Measurements from ENCODE around the gene KLHL33. TPM values are rescaled to one million over a fixed set of nuclear protein-coding genes. Genes with fewer than 3 reads are reported as not detected.

Gene KLHL33, protein sequence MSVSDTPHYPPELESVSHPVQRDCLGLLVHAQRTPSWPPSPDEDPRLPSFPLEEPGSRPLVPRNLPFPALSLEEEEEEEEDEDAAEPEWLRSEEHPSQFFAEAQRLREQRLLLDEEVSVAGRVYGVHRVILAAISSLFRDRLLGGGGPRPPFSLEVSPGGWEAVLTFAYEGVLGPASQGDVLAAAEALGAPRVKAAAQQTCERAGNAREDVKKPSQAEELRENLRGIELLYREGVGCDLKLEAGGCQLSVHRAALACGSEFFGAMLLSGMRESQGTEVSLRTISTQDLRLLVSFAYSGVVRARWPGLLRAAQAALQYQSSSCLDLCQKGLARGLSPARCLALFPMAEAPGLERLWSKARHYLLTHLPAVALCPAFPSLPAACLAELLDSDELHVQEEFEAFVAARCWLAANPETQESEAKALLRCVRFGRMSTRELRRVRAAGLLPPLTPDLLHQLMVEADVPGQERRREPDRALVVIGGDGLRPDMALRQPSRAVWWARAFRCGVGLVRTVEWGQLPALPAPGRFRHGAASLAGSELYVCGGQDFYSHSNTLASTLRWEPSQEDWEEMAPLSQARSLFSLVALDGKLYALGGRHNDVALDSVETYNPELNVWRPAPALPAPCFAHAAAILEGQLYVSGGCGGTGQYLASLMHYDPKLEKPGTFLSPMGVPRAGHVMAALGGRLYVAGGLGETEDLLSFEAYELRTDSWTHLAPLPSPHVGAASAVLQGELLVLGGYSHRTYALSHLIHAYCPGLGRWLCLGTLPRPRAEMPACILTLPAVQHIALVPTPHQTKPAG
- not detected in 5 replicates for total RNA-seq (2022; extraction: Qiagen RNA extraction; ENCODE audit: low read depth)

GRCh38 chr14:20435582-20436362 lies at the start of gene KLHL33:
Gene KLHL33 (minus strand): TSS chr14:20436166. CDS start chr14:20435811, 355 bp downstream.

GRCh38 chr14:20469242-20469889 lies 33.4 kb upstream of the KLHL33 start, which contains the start of gene PNP:
Gene PNP (plus strand): TSS chr14:20469406. CDS start chr14:20469525, 119 bp downstream.

GRCh38 chr14:20461225-20462141 lies 25.5 kb upstream of the KLHL33 start, which contains the start of gene PIP4P1:
Gene PIP4P1 (minus strand): TSS chr14:20461434. CDS start chr14:20461325, 109 bp downstream.

GRCh38 chr14:20454516-20455354 lies 18.8 kb upstream of the KLHL33 start, which contains the start of the genes APEX1 and OSGEP:
Gene APEX1 (plus strand): TSS chr14:20455226. CDS start chr14:20455646, 420 bp downstream.
Gene OSGEP (minus strand): TSS chr14:20454812. CDS start chr14:20454683, 129 bp downstream.

GRCh38 chr14:20412876-20413743 lies 22.9 kb downstream of the KLHL33 start, which contains the start of gene TEP1:
Gene TEP1 (minus strand): TSS chr14:20413501. CDS start chr14:20408439, 5,062 bp downstream.

Other genes starting within 250 kb of the KLHL33 start
- not detected in 5 replicates for gene OR11G2, start 245.3 kb downstream of the KLHL33 start, total RNA-seq (2022; extraction: Qiagen RNA extraction; ENCODE audit: low read depth)
- gene OR11H6, start 212.5 kb downstream of the KLHL33 start, total RNA-seq (2022; extraction: Qiagen RNA extraction; ENCODE audit: low read depth): not detected in 5 replicates
- not detected in 5 replicates for gene OR11H7, start 207.2 kb downstream of the KLHL33 start, total RNA-seq (2022; extraction: Qiagen RNA extraction; ENCODE audit: low read depth)
- gene OR11H4, start 196.9 kb downstream of the KLHL33 start, total RNA-seq (2022; extraction: Qiagen RNA extraction; ENCODE audit: low read depth): not detected in 5 replicates
- 19.3 to 28.8 TPM (median 20.3 TPM) in 5 replicates for gene TTC5, start 130.2 kb downstream of the KLHL33 start, total RNA-seq (2022; extraction: Qiagen RNA extraction; ENCODE audit: low read depth)
- 36.5 to 60.3 TPM (median 39.8 TPM) in 5 replicates for gene CCNB1IP1, start 102.9 kb downstream of the KLHL33 start, total RNA-seq (2022; extraction: Qiagen RNA extraction; ENCODE audit: low read depth)
- gene PARP2, start 92.5 kb downstream of the KLHL33 start, total RNA-seq (2022; extraction: Qiagen RNA extraction; ENCODE audit: low read depth): 19.6 to 28.9 TPM (median 20.4 TPM) in 5 replicates
- gene TEP1, start 22.7 kb downstream of the KLHL33 start, total RNA-seq (2022; extraction: Qiagen RNA extraction; ENCODE audit: low read depth): 9.1 to 13.3 TPM (median 9.9 TPM) in 5 replicates
- 19.0 to 28.9 TPM (median 25.5 TPM) in 5 replicates for gene OSGEP, start 18.6 kb upstream of the KLHL33 start, total RNA-seq (2022; extraction: Qiagen RNA extraction; ENCODE audit: low read depth)
- gene APEX1, start 19.1 kb upstream of the KLHL33 start, total RNA-seq (2022; extraction: Qiagen RNA extraction; ENCODE audit: low read depth): 248 to 284 TPM (median 259 TPM) in 5 replicates
- 26.3 to 41.0 TPM (median 34.0 TPM) in 5 replicates for gene PIP4P1, start 25.3 kb upstream of the KLHL33 start, total RNA-seq (2022; extraction: Qiagen RNA extraction; ENCODE audit: low read depth)
- 148 to 204 TPM (median 152 TPM) in 5 replicates for gene PNP, start 33.2 kb upstream of the KLHL33 start, total RNA-seq (2022; extraction: Qiagen RNA extraction; ENCODE audit: low read depth)
- 0.20 to 0.40 TPM (median 0.27 TPM) in 5 replicates for gene RNASE10, start 69.4 kb upstream of the KLHL33 start, total RNA-seq (2022; extraction: Qiagen RNA extraction; ENCODE audit: low read depth)
- not detected in 5 replicates for gene RNASE9, start 124.9 kb upstream of the KLHL33 start, total RNA-seq (2022; extraction: Qiagen RNA extraction; ENCODE audit: low read depth)
- gene RNASE11, start 151.8 kb upstream of the KLHL33 start, total RNA-seq (2022; extraction: Qiagen RNA extraction; ENCODE audit: low read depth): not detected in 5 replicates
- not detected in 5 replicates for gene RNASE12, start 155.2 kb upstream of the KLHL33 start, total RNA-seq (2022; extraction: Qiagen RNA extraction; ENCODE audit: low read depth)
- gene OR6S1, start 205.5 kb upstream of the KLHL33 start, total RNA-seq (2022; extraction: Qiagen RNA extraction; ENCODE audit: low read depth): not detected in 5 replicates
- 4.3 to 9.6 TPM (median 7.4 TPM) in 5 replicates for gene RNASE4, start 248.4 kb upstream of the KLHL33 start, total RNA-seq (2022; extraction: Qiagen RNA extraction; ENCODE audit: low read depth)